Measurements from ENCODE around the gene PROSER3. TPM values are rescaled to one million over a fixed set of nuclear protein-coding genes. Genes with fewer than 3 reads are reported as not detected.

Gene PROSER3
- total and polyA plus RNA-seq, 2 of the 13 experiments (the other 11 are each of a cell fraction or from before 2014, with no cell fraction given): 5.1 to 5.7 TPM

- TF ChIP-seq, protein P1, sequence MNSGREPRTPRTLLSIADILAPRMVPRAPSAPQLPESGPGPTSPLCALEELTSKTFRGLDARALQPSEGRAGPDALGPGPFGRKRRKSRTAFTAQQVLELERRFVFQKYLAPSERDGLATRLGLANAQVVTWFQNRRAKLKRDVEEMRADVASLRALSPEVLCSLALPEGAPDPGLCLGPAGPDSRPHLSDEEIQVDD (CRISPR knock-in tag; IDR thresholded peaks at IDR 0.05; ENCODE audit: borderline replicate concordance): no peak
- TF ChIP-seq BRD4 (CRISPR knock-in tag; IDR thresholded peaks at IDR 0.05): peak; percentile 76; the same call in 1 of the 2 replicates
- no peak for TF ChIP-seq MIER2 (CRISPR knock-in tag; IDR thresholded peaks at IDR 0.05)
- peak; percentile 54 for TF ChIP-seq MED1 (CRISPR knock-in tag; IDR thresholded peaks at IDR 0.05)
- TF ChIP-seq KLF11 (CRISPR knock-in tag; IDR thresholded peaks at IDR 0.05): no peak
- TF ChIP-seq ZNF580 (CRISPR knock-in tag; IDR thresholded peaks at IDR 0.05; ENCODE audit: borderline replicate concordance, low read depth): no peak
- TF ChIP-seq ARID4A (CRISPR knock-in tag; IDR thresholded peaks at IDR 0.05; ENCODE audit: borderline replicate concordance): peak; percentile 64; the same call in 1 of the 2 replicates
- TF ChIP-seq ETV5 (CRISPR knock-in tag; IDR thresholded peaks at IDR 0.05; ENCODE audit: borderline replicate concordance): 0 out of 2 replicates have a peak, but pooled peaks have one; percentile 5
- TF ChIP-seq ATF1 (CRISPR knock-in tag; IDR thresholded peaks at IDR 0.05): peak; percentile 79
- TF ChIP-seq, protein P2, sequence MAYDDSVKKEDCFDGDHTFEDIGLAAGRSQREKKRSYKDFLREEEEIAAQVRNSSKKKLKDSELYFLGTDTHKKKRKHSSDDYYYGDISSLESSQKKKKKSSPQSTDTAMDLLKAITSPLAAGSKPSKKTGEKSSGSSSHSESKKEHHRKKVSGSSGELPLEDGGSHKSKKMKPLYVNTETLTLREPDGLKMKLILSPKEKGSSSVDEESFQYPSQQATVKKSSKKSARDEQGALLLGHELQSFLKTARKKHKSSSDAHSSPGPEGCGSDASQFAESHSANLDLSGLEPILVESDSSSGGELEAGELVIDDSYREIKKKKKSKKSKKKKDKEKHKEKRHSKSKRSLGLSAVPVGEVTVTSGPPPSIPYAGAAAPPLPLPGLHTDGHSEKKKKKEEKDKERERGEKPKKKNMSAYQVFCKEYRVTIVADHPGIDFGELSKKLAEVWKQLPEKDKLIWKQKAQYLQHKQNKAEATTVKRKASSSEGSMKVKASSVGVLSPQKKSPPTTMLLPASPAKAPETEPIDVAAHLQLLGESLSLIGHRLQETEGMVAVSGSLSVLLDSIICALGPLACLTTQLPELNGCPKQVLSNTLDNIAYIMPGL (CRISPR knock-in tag; IDR thresholded peaks at IDR 0.05; ENCODE audit: borderline replicate concordance in 1 of 2, low read depth in 1 of 2): peak; percentile 82 to 95
- TF ChIP-seq NFIB (CRISPR knock-in tag; IDR thresholded peaks at IDR 0.05; ENCODE audit: borderline replicate concordance): no peak
- TF ChIP-seq, protein P3, sequence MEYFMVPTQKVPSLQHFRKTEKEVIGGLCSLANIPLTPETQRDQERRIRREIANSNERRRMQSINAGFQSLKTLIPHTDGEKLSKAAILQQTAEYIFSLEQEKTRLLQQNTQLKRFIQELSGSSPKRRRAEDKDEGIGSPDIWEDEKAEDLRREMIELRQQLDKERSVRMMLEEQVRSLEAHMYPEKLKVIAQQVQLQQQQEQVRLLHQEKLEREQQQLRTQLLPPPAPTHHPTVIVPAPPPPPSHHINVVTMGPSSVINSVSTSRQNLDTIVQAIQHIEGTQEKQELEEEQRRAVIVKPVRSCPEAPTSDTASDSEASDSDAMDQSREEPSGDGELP (IDR thresholded peaks at IDR 0.05; ENCODE audit: borderline replicate concordance, low read depth): no peak; the same call in 1 of the 2 replicates
- TF ChIP-seq ZNF775 (CRISPR knock-in tag; IDR thresholded peaks at IDR 0.05; ENCODE audit: borderline replicate concordance): 0 out of 2 replicates have a peak, but pooled peaks have one; percentile 27
- TF ChIP-seq NR1H2 (CRISPR knock-in tag; IDR thresholded peaks at IDR 0.05; ENCODE audit: borderline replicate concordance, low read depth): no peak
- TF ChIP-seq, protein P4, sequence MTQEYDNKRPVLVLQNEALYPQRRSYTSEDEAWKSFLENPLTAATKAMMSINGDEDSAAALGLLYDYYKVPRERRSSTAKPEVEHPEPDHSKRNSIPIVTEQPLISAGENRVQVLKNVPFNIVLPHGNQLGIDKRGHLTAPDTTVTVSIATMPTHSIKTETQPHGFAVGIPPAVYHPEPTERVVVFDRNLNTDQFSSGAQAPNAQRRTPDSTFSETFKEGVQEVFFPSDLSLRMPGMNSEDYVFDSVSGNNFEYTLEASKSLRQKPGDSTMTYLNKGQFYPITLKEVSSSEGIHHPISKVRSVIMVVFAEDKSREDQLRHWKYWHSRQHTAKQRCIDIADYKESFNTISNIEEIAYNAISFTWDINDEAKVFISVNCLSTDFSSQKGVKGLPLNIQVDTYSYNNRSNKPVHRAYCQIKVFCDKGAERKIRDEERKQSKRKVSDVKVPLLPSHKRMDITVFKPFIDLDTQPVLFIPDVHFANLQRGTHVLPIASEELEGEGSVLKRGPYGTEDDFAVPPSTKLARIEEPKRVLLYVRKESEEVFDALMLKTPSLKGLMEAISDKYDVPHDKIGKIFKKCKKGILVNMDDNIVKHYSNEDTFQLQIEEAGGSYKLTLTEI (CRISPR knock-in tag; conservative IDR thresholded peaks at IDR 0.05): no peak
Observed at GRCh38 chr19:35716801-35717664, 40.9 kb upstream of the PROSER3 start (continued).

Measured in HepG2 (cell line).